IMR-90 (cell line): ENCODE results near the gene TCF25.
"Not testable (repeated sequence)": the region's sequence is repeated elsewhere in the genome, so short reads cannot be mapped to it uniquely, and the experiment has no call there.

Experiments
- BHLHE40 ChIP-seq: fragments of 150-350 bp; IDR thresholded peaks from 2 replicates; pipeline ENCODE4 v1.6.1; 2016; ENCODE audit warnings: mild to moderate bottlenecking, low read depth, low read length
- CHD1 ChIP-seq: IDR thresholded peaks from 2 replicates; pipeline ENCODE4 v1.6.1; 2012; ENCODE audit warnings: low read depth, low read length, improper control_type of control experiment
- CTCF ChIP-seq: conservative IDR thresholded peaks from 2 replicates; pipeline ENCODE4 v1.5.1; 2012; ENCODE audit warnings: mild to moderate bottlenecking, low read depth, low read length, improper control_type of control experiment
- ELK1 ChIP-seq: fragments of 150-350 bp; IDR thresholded peaks from 2 replicates; pipeline ENCODE4 v1.6.1; 2016; ENCODE audit warnings: low read depth, mild to moderate bottlenecking, low read length, moderate library complexity, borderline replicate concordance
- MAFK ChIP-seq: IDR thresholded peaks from 2 replicates; pipeline ENCODE4 v1.6.1; 2012; ENCODE audit warnings: low read depth, low read length, improper control_type of control experiment
- MAZ ChIP-seq: IDR thresholded peaks from 2 replicates; pipeline ENCODE4 v1.6.1; 2012; ENCODE audit warnings: low read depth, mild to moderate bottlenecking, low read length, improper control_type of control experiment, moderate library complexity, borderline replicate concordance
- MXI1 ChIP-seq: IDR thresholded peaks from 2 replicates; pipeline ENCODE4 v1.6.1; 2012; ENCODE audit warnings: low read depth, mild to moderate bottlenecking, low read length, moderate library complexity, borderline replicate concordance
- POLR2A ChIP-seq: IDR thresholded peaks from 2 replicates; pipeline ENCODE4 v1.6.1; 2012; ENCODE audit warnings: mild to moderate bottlenecking, low read depth, low read length
- RAD21 ChIP-seq: IDR thresholded peaks from 2 replicates; pipeline ENCODE4 v1.6.1; 2012; ENCODE audit warnings: low read length, improper control_type of control experiment
- RCOR1 ChIP-seq: IDR thresholded peaks from 2 replicates; pipeline ENCODE4 v1.6.1; 2012; ENCODE audit warnings: mild to moderate bottlenecking, low read length, improper control_type of control experiment; ENCODE audit not compliant: insufficient replicate concordance
- RFX5 ChIP-seq: IDR thresholded peaks from 2 replicates; pipeline ENCODE4 v1.8.0; 2012; ENCODE audit warnings: low read depth, mild to moderate bottlenecking, low read length, moderate library complexity
- SMC3 ChIP-seq: fragments of 150-350 bp; IDR thresholded peaks from 2 replicates; pipeline ENCODE4 v1.6.1; 2016; ENCODE audit warnings: low read depth, mild to moderate bottlenecking, antibody characterized with exemption, low read length, moderate library complexity
- USF2 ChIP-seq: fragments of 150-350 bp; IDR thresholded peaks from 2 replicates; pipeline ENCODE4 v1.6.1; 2017; ENCODE audit warnings: mild to moderate bottlenecking, antibody characterized with exemption, low read length, low read depth

- not testable (repeated sequence) for TF ChIP-seq POLR2A, CTCF, RFX5, BHLHE40, ELK1, RAD21, MAFK, MXI1, SMC3, RCOR1, USF2, CHD1, MAZ
Measured at GRCh38 chr16:89823824-89824148, 49.6 kb upstream of the TCF25 start.
